Nucleus accumbens (tissue), 56 donors: ENCODE data around the gene ARHGAP15.
A peak's percentile ranks its signal among the peaks of the same experiment; 100 is the strongest.

Experiments
- DNase-seq, 56 donors: peaks; one replicate each; lab custom pipeline; 2025; lab: John Stamatoyannopoulos, UW

Gene ARHGAP15

DNA sequence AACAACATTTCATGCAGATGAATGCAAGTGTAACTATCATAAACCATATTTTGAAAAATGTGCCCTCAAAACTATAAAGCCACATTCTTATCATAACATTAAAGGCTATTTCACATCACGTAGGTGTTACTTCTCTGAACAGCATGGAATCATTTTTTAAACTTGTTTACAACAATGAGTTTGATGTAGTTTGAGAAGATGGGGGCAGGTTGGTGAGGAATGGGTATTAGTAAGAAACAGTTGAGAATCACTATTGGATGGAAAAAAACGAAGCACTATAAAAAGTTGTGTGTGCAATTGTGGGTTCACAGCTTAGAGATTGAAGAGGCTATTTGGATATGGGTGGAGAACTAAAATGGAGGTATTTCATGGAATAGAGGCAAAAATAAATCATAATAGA lies 569.1 kb downstream of the ARHGAP15 start:
- DNase-seq: no peak

GRCh38 chr2:143698888-143699570 lies 569.8 kb downstream of the ARHGAP15 start:
- DNase-seq: no peak

DNA sequence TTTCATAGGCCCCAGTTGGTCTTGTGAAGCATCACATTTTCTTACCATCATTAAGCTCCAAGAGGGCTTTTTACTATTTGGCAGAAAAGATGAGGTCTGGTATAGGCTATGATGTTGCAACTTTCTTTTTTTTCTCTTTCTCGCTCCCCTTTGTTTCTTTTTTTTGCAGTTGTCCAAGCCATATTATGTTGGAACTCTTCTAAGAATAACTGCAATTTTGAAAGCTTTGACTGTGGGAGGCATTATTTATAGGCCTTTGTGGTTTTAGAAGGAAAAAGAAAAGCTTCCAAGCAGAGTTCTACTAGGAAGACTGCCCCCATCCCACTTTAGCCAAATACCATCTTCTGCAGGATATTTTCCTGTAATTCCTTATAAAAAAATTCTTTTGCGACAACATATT lies 571.6 kb downstream of the ARHGAP15 start:
- DNase-seq: no peak

- DNase-seq: no peak
These were observed 572.6 kb downstream of the ARHGAP15 start for GRCh38 chr2:143701785-143702184.

DNA sequence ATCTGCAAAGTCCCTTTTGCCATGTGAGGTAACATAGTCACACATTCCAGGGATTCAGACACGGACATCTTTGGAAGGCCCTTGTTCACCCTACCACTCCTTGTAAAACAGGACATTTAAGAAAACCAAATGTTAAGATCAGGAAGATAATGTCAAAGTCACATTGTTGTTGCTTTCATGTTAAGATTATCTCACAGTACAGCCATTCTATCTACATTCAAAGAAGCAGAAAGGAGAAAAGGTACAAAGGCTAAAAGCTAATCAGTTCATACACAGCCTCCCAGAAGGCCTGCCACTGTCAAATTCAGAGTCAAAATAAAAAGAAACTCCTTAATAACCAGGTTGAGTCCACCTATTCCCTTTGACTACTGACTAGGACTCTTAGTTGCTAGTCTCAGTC lies 573.7 kb downstream of the ARHGAP15 start:
- no peak for DNase-seq

GRCh38 chr2:143704451-143705106 lies 575.4 kb downstream of the ARHGAP15 start:
- no peak for DNase-seq

DNA sequence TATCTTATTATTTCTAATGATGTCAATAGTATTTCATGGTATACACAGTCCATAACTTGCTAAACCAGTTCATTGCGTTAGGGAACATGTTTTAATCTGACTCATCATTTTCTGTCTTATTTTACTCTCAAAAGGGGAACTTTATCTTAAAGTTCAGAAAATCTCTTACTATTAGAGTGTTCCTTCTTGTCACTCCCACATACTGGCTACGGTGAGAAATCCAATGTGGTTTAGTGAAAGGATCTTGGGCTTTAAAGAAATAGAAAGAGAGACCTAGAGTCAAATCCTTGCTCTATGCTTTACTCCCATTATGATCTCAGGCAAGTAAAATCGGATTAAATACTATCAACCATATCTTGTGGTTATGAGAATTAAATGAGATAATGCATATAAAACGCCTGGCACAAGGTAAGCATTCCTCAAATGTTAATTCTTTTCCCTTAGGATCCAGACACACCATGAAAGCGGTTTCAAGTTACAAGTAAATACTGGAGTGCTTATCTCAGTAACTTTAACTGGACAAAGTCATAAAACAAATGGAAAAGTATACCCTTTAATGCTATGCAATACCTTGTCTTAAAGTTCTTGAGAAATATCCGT lies 576.0 kb downstream of the ARHGAP15 start:
- no peak for DNase-seq

DNA sequence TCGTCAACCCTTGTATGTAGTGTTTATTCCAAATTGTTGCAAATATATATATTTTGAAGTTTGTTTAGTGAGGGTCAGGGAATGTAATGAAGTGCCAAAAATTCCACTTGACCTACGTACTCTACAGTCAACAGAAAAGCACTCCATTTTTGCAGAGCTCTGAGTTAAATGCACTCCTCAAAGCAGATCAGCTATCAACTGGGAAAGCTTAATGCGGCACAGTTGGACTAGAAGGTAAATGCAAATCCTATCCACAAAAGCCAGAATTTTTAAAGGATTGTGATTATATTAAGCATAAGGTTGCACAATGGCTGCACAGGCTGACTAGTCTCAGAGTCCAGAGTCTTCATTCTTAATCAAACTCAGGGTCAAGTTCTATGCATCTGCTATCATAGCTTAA lies 577.1 kb downstream of the ARHGAP15 start:
- no peak for DNase-seq

DNA sequence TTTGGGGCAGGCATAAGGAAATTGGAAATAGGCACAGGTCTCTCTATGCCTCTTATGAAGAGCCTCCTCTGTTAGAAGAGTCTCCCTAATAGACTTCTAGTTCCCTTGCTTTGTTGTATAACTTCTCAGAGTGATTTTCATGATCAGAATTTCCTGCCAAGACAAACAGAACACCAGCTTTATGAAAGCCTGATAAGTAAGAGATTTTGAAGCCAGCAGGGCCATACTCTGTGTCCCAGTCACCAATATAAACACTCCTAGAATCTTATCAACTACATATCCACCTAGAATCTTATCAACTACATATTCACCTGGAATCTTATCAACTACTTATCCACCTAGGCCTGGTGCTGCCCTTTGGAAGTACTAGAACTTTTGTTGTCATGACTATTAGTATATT lies 579.5 kb downstream of the ARHGAP15 start:
- DNase-seq: no peak

DNA sequence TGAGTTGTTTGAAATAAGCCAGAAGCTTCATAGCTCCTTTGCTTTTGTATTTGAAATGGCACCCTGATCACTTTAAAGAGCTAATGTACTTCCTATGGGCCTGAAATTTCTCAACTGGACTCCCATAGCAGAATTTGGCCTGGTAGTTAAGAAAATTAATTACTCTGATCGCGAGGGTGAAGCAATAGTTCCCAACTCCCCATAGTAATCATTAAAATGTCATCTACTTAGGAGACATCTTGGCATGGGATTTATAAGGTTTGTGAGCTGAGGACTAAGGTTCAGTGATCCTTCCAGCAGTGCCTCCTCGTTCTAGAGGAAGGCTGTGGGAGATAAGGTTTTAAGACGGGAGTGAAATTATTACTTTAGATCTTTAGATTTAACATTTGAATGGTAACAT lies 581.0 kb downstream of the ARHGAP15 start:
- DNase-seq: no peak

- no peak for DNase-seq
These were observed 581.7 kb downstream of the ARHGAP15 start for GRCh38 chr2:143710879-143711278.

- no peak for DNase-seq
These were observed 587.3 kb downstream of the ARHGAP15 start for GRCh38 chr2:143716522-143716921.

- peak in 5 of 56 donors; percentile 1 to 13 (median 6) for DNase-seq
These were observed 587.8 kb downstream of the ARHGAP15 start for GRCh38 chr2:143717053-143717452.

- DNase-seq: no peak
These were observed 588.4 kb downstream of the ARHGAP15 start for GRCh38 chr2:143717536-143718168.

DNA sequence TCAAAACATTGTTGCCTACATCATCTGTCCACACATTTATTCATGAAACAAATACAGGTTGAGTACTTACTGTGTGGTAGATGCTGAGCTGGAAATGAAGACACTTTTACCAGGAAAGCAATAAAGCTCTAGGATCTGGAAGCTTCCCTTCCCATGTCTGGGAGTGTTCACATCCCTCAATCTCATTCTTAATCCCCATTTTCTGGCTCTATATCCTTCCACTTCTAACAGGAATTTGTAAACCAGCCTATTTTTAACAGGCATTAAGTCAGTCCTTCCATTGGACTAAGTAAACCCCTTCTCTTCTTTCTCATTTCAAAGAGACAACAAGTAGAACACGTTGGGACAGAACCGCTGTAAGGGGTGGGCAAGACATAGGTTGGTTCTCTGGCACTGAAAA lies 589.5 kb downstream of the ARHGAP15 start:
- DNase-seq: no peak

DNA sequence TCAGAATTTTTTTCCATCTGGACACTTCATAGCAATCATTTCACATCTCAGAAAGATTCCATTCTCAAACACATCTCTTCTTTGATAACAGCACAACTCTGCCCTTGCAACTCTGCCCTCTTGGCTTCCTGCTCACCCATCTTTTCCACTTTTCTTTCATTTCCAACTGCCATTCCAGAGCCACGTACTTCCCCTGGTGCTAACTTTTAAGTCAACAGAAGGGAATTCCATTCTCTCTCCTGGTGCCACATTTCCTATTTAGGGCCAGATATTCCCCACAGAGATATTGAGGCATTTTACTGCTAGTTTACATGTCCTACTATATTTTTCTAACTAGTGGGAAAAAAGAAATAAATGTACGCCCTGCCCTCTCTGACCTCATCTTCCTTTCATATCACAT lies 590.2 kb downstream of the ARHGAP15 start:
- no peak for DNase-seq

GRCh38 chr2:143720095-143720664 lies 591.0 kb downstream of the ARHGAP15 start:
- DNase-seq: no peak

DNA sequence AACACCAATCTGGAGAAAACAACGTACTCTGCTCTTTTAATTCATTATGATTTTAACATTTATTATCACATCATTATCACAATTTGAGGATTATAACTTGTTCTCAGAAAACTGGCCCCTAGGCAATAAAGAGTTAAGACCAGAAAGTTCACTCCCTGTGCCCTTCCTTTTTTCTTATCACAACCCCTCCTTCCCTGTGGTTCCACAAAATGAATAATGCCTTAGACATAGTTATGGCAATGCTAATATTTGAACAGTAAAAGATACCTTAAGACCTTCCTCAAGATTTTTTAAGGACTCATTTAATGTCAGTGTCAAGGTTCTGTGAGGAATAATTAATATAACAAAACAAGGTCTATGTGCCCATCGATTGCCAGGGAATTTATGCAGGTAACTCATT lies 596.2 kb downstream of the ARHGAP15 start:
- DNase-seq: no peak

DNA sequence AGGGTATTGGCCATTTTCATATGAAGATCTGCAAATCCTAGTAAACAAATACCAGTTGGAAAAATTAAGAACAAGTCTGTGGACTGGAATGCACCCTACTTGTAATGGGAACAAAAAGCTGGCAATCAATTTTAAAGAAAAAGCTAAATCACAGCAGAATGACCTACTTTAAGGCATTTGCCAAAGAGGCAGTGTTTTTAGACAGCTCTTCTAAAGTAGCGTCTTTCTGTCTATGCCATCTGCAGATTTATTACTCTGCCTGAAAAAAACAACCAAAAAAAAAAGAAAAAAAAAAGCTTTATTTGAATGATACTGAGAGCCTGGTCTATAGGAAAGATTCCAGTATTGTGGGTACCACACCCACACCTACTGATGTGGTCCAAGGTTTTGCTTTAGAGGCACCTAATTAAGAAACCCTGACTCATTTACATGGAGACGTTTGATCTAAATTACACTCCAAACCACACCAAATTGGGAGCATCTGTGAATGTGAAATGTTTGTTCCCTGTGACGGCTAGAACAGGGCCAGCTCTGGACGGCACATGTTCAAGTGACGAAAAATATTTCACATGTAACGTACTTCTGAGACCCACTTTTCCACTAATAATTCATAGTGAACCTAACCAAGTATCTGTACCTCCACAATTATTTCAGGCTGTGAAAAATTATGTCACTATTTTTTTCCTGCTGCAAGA lies 597.1 kb downstream of the ARHGAP15 start:
- DNase-seq: no peak

DNA sequence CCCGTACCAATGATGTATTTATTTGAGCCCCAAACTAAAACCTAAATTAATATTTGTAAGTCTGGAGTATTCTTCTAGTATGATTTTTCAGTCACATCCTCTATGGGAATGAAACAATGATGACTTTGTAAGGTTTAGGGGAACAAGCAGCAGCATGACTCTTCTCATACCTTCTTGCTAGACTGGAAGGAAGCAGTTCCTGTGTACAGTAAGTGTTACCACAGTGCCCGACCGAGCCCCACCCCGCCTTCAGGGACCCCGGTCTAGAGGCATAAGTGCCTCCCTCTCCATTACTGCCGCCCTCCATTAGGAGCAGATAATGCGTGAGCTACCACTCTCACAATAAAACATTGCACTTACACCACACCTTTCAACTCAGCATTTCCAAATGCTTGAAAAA lies 599.3 kb downstream of the ARHGAP15 start:
- no peak for DNase-seq
